Naive thymus-derived CD8-positive, alpha-beta T cell (primary cell): ENCODE results near the gene TMEM158. TPM values are rescaled to one million over a fixed set of nuclear protein-coding genes. Genes with fewer than 3 reads are reported as not detected.

Experiments
- ATAC-seq, 2 donors: fragments of 150-1000 bp; cut with Tn5 transposase in 1 of 2; sonication (Bioruptor Pico), chemical (Tn5 transposase) in 1 of 2; 1 replicate in 1 of 2; 2 replicates in 1 of 2; pipeline ENCODE4 v1.10.0; 2021; ENCODE audit warnings: mild to moderate bottlenecking in 2 of 2, moderate library complexity in 2 of 2
- POLR2A ChIA-PET: fragments of 350-600 bp; sonication (Branson Sonifier 250); formaldehyde crosslinking; loops from one replicate; lab custom pipeline; 2021; ENCODE audit warnings: antibody characterized with exemption; lab: Charles Lee
- DNase-seq, 10 donors: peaks; one replicate each; pipeline versions ENCODE4 v3.0.0 to v3.0.0-alpha.2; 2020 to 2022
- H3K27ac Mint-ChIP-seq, 10 donors: one replicate each; pipeline ENCODE4 v1.8.0; 2020 to 2022; ENCODE audit warnings: mild to moderate bottlenecking in 10 of 10, mixed read lengths in 10 of 10, moderate library complexity in 4 of 10, inconsistent platforms in 1 of 10
- H3K27me3 Mint-ChIP-seq, 5 donors: one replicate each; pipeline ENCODE4 v1.8.0; 2021 to 2022; ENCODE audit warnings: mixed read lengths in 5 of 5
- H3K36me3 Mint-ChIP-seq, 3 donors: one replicate each; pipeline ENCODE4 v1.8.0; 2020 to 2022; ENCODE audit warnings: mixed read lengths in 3 of 3, mild to moderate bottlenecking in 2 of 3, inconsistent platforms in 1 of 3
- H3K4me1 Mint-ChIP-seq, 4 donors: one replicate each; pipeline ENCODE4 v1.8.0; 2021 to 2022; ENCODE audit warnings: mixed read lengths in 4 of 4
- H3K4me3 Mint-ChIP-seq, 10 donors: one replicate each; pipeline ENCODE4 v1.8.0; 2020 to 2022; ENCODE audit warnings: mild to moderate bottlenecking in 10 of 10, mixed read lengths in 10 of 10, moderate library complexity in 6 of 10, inconsistent platforms in 1 of 10
- H3K9me3 Mint-ChIP-seq, 9 donors: one replicate each; pipeline ENCODE4 v1.8.0; 2020 to 2022; ENCODE audit warnings: mixed read lengths in 9 of 9, mild to moderate bottlenecking in 3 of 9, inconsistent platforms in 1 of 9, moderate library complexity in 1 of 9
- polyA plus RNA-seq, 3 donors: library from polyadenylated mRNA; unstranded; fragments of 300-500 nt; fragmentation: Illumina TruSeq; gene quantifications; one replicate each; pipeline ENCODE4 v1.2.3, GENCODE V29; 2021
- total RNA-seq, 8 experiments: library from RNA in 2 of 8; stranded (reverse) in 2 of 8; gene quantifications; one replicate each; pipeline ENCODE4 v1.2.3 and lab custom pipeline; 2021 to 2026

Gene TMEM158
- total and polyA plus RNA-seq, 5 experiments from 2014 or later = 0.22 TPM; not detected in 4

DNA sequence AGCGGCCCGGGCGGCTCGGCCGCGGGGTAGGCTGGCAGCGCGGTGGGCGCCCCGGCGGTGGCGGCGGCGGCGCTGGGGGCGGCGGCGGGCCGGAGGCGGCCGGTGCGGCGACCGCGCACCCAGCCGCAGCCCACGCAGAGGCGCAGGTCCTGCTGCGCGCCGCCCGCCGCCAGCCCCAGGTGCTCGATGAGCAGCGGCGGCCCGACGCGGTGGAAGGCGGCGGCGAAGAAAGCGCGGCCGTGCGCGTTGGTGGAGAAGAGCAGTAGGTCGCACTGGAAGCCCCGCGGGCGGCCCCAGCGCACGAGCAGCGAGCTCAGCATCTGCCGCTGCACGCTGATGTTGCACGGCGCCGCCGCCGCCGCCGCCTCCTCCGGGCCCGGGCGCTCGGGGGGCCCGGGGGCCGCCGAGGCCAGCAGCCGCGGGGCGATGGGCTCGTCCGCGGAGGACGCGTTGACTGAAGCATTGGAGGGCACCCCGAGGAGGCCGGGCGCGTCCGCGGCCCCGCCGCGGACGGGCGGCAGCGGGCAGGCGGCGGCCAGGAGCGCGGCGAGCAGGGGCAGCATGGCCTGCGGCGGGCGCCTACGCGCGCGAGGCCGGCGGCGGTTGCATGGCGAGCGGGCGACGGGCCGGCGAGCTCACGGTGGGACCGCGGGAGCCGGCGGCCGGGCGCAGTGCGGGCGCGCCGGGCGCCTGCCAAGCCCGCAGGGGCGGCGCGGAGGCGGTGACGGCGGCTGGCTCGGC, 452 bp downstream of the TMEM158 start:
- Mint-ChIP-seq H3K36me3 (peaks cover 0 to 2% (median 0%) of the 10 kb centered on the region in 3 donors), H3K27me3 (peaks cover 57 to 87% (median 71%) of the 10 kb centered on the region in 5 donors), H3K9me3 (no peaks in the 10 kb centered on the region), H3K4me1 (peaks cover 5 to 18% (median 10%) of the 10 kb centered on the region in 4 donors), H3K4me3 (peak overlapping the region in 1 of 10 donors; percentile 83), H3K27ac (no peak overlapping the region)
- peak; percentile 65 to 69 for ATAC-seq
- peak; percentile 13 to 68 (median 31) for DNase-seq
- POLR2A ChIA-PET = no interaction called here

DNA sequence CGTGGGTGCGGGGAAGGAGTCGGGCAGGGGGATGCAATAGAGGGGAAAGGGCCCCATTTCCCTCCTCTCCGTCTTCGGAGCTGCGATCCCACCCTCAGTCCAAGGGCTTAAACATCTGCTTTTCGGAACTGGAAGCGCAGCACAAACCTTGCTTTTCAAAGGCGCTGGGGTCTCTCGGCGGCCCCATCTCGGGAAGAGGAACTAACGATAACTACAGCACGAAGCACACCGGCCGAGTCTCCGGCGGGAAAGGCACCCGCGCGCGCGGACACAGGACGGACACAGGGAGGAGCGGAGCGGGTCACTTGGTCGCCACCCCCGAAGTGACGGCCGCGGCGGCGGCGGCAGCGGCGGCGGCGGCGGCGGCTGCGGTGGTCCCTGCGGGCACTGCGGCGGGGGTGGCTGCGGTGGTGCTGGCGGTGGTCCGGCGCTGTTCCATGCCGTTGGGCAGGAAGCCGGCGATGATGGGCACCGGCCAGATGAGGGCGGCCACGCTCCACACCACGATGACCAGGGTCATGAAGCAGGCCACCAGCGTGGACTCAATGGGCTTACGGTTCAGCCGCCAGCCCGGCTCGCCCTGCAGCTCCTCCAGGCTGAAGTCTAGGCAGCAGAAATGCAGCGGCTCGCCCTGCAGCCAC, 1.1 kb downstream of the TMEM158 start:
- peaks cover 0 to 2% (median 0%) of the 10 kb centered on the region in 3 donors for H3K36me3 Mint-ChIP-seq
- H3K4me3 Mint-ChIP-seq = peak overlapping the region; percentile 76 to 92 (median 86)
- H3K9me3 Mint-ChIP-seq = no peaks in the 10 kb centered on the region
- POLR2A ChIA-PET = no interaction called here
- DNase-seq = peak in 4 of 10 donors; percentile 7 to 25 (median 18)
- ATAC-seq = peak; percentile 9 to 31
- H3K27me3 Mint-ChIP-seq = peaks cover 54 to 87% (median 69%) of the 10 kb centered on the region in 5 donors
- peak overlapping the region in 1 of 10 donors; percentile 40 for H3K27ac Mint-ChIP-seq
- peaks cover 5 to 18% (median 10%) of the 10 kb centered on the region in 4 donors for H3K4me1 Mint-ChIP-seq

DNA sequence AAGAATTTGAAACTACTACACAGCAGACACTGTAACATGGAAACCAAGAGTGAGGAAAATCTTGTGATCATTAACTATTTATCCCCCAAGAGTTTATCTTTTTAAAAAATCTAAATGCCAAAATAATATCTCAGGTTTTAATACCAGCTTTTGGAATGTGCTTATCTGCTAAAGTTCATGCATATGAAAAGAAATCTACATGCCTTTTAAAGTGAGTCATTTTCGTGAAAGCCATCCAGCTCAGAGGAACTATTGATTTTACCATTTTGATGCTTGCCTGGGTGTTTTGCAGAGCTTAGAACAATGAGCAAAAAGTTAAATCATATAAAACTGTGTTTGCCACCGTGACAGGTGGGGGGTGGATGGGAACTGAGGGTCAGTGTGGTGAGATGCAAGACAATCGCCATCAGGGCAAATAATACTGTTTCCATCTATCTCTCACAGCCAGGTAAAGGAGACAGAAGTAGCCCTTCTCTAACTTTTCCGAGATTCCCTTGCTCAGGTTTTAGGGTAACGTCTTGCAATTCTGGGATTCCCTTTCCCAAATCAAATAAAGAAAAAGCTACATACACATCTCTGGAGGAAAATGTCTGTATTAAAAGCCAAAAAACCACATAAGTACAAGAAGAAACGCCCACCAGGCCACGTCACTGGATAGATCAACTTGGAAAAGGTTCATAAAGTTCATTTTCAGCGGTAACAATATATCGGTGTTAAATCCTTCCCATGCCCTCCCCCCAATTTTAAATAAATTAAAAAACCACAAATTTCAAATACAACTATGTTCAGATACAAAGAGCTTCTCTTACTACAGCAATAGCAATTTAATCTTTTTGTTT, 2.0 kb downstream of the TMEM158 start:
- POLR2A ChIA-PET = no interaction called here
- no peak for DNase-seq
- Mint-ChIP-seq H3K4me3 (peak overlapping the region; percentile 5 to 87 (median 58)), H3K36me3 (peaks cover 0 to 2% (median 0%) of the 10 kb centered on the region in 3 donors), H3K27me3 (peaks cover 46 to 87% (median 67%) of the 10 kb centered on the region in 5 donors), H3K9me3 (no peaks in the 10 kb centered on the region), H3K4me1 (peaks cover 5 to 18% (median 10%) of the 10 kb centered on the region in 4 donors), H3K27ac (no peak overlapping the region)
- no peak for ATAC-seq

DNA sequence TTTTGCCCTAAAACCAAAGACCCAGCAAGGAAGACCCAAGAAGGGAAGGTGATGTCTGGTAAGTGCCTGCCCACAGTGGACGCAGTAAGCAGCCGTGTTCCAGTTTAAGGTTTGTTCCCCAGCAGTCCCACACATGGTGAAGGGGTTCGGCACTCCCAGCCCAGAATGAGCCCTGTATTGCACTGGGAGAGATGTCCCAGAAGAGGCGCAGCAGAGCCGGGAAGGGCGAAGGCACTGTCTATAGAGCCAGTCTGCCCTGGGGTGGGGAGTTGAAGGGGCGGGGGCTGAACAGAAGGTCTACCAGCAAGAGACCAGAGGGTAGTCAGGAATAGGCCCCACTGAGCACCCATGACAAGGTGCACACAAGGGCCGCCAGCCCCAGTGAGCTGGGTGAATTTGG, 6.4 kb downstream of the TMEM158 start:
- H3K4me1 Mint-ChIP-seq = peaks cover under 1 to 8% (median 3%) of the 10 kb centered on the region in 4 donors
- POLR2A ChIA-PET = no interaction called here
- H3K36me3 Mint-ChIP-seq = peaks cover 0 to 1% (median 0%) of the 10 kb centered on the region in 3 donors
- no peak overlapping the region for H3K27ac Mint-ChIP-seq
- ATAC-seq (no peak), DNase-seq (no peak)
- no peaks in the 10 kb centered on the region for H3K9me3 Mint-ChIP-seq
- H3K4me3 Mint-ChIP-seq = no peak overlapping the region
- peaks cover 32 to 72% (median 46%) of the 10 kb centered on the region in 5 donors for H3K27me3 Mint-ChIP-seq

DNA sequence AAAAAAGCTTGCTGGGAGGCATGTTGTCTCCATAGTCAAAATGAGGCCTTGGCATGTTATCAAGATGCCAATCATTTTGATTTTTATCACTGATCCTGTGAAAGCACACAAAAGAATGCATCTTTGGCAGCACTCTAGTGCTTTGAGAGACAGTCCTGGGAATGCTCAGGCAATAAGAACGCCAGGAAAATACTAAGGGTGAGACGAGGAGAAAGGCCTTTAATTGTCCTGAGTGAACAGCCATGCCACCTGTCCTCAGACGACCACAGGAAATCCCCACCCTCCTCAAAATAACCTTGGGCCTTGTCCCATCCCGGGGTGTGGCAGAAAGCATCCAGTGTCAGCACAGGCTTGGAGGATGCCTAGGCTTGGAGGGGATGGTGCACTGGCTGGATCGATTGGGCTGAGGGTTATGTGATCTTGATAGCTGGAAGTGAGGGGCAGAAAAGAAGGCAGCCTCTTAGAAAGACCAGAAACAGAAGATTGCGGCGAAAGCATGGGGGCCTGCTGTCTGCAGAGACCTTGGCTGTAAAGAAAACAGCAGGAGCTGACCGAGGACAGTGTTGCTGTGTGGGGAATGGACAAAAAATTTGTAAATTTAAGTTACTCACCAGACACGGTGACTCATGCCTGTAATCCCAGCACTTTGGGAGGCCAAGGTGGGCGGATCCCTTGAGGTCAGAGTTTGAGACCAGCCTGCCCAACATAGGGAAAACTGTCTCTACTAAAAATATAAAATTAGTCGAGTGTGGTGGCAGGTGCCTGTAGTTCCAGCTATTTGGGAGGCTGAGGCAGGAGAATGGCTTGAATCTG, 7.3 kb downstream of the TMEM158 start:
- no peak overlapping the region for H3K27ac Mint-ChIP-seq
- H3K4me3 Mint-ChIP-seq = no peak overlapping the region
- no peaks in the 10 kb centered on the region for H3K4me1 Mint-ChIP-seq
- peaks cover 24 to 63% (median 38%) of the 10 kb centered on the region in 5 donors for H3K27me3 Mint-ChIP-seq
- POLR2A ChIA-PET = no interaction called here
- no peaks in the 10 kb centered on the region for H3K9me3 Mint-ChIP-seq
- H3K36me3 Mint-ChIP-seq = no peaks in the 10 kb centered on the region
- no peak for ATAC-seq
- DNase-seq = no peak

DNA sequence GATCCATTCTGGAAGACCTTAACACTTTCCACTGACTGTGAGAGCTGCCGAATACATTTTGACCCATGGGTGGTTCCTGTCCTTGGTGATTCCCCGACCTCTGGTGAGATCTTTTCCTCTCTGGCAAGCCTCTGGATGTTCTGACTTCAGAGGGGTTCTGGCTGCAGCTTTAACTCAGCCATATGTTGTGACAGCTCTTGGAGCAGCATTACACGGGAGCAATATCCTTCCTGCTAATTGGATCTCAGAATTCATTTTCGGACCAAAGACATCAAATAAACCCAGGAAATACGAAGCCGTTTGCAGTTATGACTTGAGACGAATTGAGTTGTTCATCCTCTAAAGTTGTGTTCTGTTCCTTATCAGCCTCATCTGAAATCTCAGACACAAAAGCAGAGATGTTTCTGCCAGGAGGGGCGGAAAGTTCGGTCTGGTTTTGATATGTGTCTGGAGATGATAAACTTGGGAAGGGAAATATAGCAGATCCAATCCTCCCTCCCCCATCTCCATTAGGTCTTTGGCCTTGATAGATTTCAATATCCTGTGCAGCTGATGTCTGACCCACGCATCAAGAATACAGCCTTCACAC, 10.0 kb downstream of the TMEM158 start:
- Mint-ChIP-seq H3K27ac (peak overlapping the region in 1 of 10 donors; percentile 6), H3K27me3 (peaks cover 5 to 47% (median 19%) of the 10 kb centered on the region in 5 donors), H3K9me3 (no peaks in the 10 kb centered on the region), H3K36me3 (no peaks in the 10 kb centered on the region), H3K4me1 (peaks cover 0 to 2% (median 0%) of the 10 kb centered on the region in 4 donors), H3K4me3 (no peak overlapping the region)
- ATAC-seq (no peak), DNase-seq (no peak)
- POLR2A ChIA-PET = no interaction called here

DNA sequence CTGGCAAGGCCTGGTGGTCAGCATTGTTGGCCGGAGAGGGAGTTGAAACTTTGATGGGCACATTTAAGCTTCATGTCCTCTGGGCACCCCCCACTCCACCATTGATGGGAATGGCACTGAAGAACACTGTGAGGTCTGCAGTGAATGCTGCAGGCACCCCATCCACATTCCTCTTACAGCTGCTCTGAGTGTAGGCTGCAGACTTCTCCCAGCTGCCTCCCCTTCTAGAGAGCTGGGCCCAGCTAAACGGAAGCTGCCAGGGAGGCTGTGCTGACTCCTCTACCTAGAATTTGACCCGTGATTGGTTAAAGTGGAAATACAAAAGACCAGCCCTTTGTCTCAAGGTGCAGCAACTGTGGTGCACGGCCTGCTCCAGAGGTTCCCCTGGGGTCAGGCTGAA, 10.6 kb downstream of the TMEM158 start:
- no peak overlapping the region for H3K27ac Mint-ChIP-seq
- no peaks in the 10 kb centered on the region for H3K9me3 Mint-ChIP-seq
- H3K27me3 Mint-ChIP-seq = peaks cover 9 to 47% (median 15%) of the 10 kb centered on the region in 5 donors
- ATAC-seq = no peak
- no peak overlapping the region for H3K4me3 Mint-ChIP-seq
- no peaks in the 10 kb centered on the region for H3K36me3 Mint-ChIP-seq
- H3K4me1 Mint-ChIP-seq = peaks cover 3 to 8% (median 3%) of the 10 kb centered on the region in 4 donors
- no peak for DNase-seq
- POLR2A ChIA-PET = no interaction called here

DNA sequence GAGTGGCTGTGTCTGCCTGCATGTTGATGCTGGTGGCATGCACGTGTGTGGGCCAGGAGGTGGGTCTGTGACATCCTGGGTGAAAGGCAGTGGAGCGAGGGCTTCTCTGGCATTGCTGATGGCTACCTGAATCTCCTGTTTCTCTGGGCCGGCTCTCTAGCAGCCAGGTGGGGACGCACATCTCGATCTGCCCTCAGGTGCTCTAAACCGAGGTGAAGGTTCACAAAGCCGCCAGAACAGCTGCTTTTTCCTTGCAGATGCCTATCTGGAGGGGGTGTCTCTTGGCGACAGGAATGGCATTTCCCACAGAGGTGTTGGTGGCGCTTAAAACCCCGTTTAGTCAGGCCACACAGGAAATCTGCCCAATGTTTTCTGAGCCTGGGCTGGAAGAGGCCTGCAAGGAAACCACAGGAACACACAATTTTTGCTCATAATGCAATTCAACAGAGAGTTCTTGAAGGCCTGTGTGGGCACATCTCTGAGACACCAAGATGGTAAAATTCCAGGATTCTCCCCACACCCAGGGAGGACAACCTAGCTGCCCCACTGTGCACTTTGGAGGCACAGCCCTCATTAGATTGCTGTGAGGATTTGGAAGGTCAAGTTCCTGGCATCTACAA, 11.9 kb downstream of the TMEM158 start:
- no peaks in the 10 kb centered on the region for H3K36me3 Mint-ChIP-seq
- no peaks in the 10 kb centered on the region for H3K9me3 Mint-ChIP-seq
- POLR2A ChIA-PET = no interaction called here

DNA sequence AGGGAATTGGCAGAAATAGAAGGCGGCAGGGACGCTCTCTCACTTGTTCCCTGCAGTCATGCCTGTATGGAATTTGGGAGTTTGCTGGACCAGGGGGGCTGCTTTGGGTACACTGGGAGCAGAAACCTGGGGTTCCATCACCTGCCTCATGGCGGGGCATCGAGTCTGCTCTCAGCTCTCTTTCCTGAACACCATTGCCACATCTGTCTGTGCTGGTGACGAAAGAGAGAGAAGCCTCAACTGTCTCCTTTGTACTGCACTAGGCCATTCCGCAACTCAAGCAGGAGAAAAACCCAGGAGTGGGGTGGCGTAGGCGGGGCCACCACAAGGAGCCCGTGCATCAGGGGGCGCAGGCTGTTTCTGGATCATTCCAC, 14.0 kb downstream of the TMEM158 start:
- Mint-ChIP-seq H3K27ac (no peak overlapping the region), H3K9me3 (no peaks in the 10 kb centered on the region), H3K4me3 (no peak overlapping the region), H3K4me1 (peaks cover 6 to 16% (median 12%) of the 10 kb centered on the region in 4 donors), H3K27me3 (peaks cover 8 to 38% (median 15%) of the 10 kb centered on the region in 5 donors), H3K36me3 (no peaks in the 10 kb centered on the region)
- no peak for ATAC-seq
- no peak for DNase-seq
- POLR2A ChIA-PET = no interaction called here

More for the DNA sequence above, 11.9 kb downstream of the TMEM158 start:
- no peak overlapping the region for H3K4me3 Mint-ChIP-seq
- ATAC-seq = no peak
- DNase-seq = no peak
- H3K27me3 Mint-ChIP-seq = peaks cover 8 to 38% (median 10%) of the 10 kb centered on the region in 5 donors
- peaks cover 4 to 10% (median 5%) of the 10 kb centered on the region in 4 donors for H3K4me1 Mint-ChIP-seq
- no peak overlapping the region for H3K27ac Mint-ChIP-seq

DNA sequence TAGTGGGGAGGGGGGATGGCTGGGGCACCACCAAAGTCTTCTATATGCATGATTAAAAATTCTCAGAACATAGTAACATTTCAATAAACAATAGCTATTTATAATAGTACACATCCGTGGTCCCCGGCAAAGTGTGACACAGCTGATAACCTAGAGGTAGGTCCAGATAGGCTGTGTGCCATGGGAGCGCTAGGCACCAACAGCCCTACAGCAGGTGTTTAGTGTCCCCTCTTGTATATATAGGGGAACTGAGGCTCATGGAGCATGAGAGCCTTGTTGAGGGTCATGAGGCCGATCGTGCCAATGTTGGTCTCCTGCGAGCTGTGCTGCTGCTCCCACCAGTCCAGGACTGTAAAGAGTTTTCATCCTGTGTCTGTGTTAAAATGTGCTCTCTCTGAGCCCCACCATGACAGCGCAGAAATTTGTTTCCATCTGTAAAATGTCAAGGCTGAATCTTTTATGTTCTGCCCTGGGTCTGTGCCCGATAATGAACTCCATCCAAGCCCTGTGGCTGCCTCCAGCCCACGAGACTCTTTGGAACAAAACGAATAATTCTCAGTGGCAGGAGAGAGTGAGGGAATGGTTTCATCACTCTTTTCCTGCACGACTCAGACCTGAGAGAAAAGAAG, 14.5 kb downstream of the TMEM158 start:
- H3K4me3 Mint-ChIP-seq = no peak overlapping the region
- peaks cover 6 to 16% (median 12%) of the 10 kb centered on the region in 4 donors for H3K4me1 Mint-ChIP-seq

More for the DNA sequence above, 14.5 kb downstream of the TMEM158 start:
- Mint-ChIP-seq H3K27ac (peak overlapping the region in 1 of 10 donors; percentile 82), H3K9me3 (no peaks in the 10 kb centered on the region), H3K36me3 (no peaks in the 10 kb centered on the region), H3K27me3 (peaks cover 8 to 43% (median 15%) of the 10 kb centered on the region in 5 donors)
- no peak for ATAC-seq
- POLR2A ChIA-PET = interaction anchor here (1.1 to 1.6 kb wide), 2 partner anchors 171 to 174 kb away, joined by 3 to 7 read pairs; no protein-coding TSS in a partner anchor
- no peak for DNase-seq
